Astrocyte (in vitro differentiated cells and primary cell): ENCODE measurements around the gene NUP62. TPM values are rescaled to one million over a fixed set of nuclear protein-coding genes. Genes with fewer than 3 reads are reported as not detected.
A peak's percentile ranks its signal among the peaks of the same experiment; 100 is the strongest.

Source experiments
- DNase-seq: peaks from one replicate; pipeline ENCODE4 v3.0.0-alpha.2; 2010; ENCODE audit warnings: low read depth
- FAIRE-seq: peaks from 2 replicates; lab custom pipeline; 2011; peaks lifted over from hg19 to GRCh38; lab: Jason Lieb, UNC
- H2AFZ ChIP-seq: 2 replicates; pipeline ENCODE4 v1.6.0; 2012; ENCODE audit warnings: low read depth, low read length, inconsistent platforms
- H3K27ac ChIP-seq: 2 replicates; pipeline ENCODE4 v1.5.1; 2011; ENCODE audit warnings: low read depth, low read length, inconsistent platforms
- H3K27me3 ChIP-seq: 2 replicates; pipeline ENCODE4 v1.6.0; 2011; ENCODE audit warnings: low read length, inconsistent platforms; ENCODE audit not compliant: insufficient read depth
- H3K36me3 ChIP-seq: 2 replicates; pipeline ENCODE4 v1.5.1; 2011; ENCODE audit warnings: low read length, inconsistent platforms; ENCODE audit not compliant: insufficient read depth
- H3K4me1 ChIP-seq: 2 replicates; pipeline ENCODE4 v1.5.1; 2011; ENCODE audit warnings: low read length, inconsistent platforms; ENCODE audit not compliant: insufficient read depth
- H3K4me2 ChIP-seq: 2 replicates; pipeline ENCODE4 v1.6.0; 2012; ENCODE audit warnings: low read length, inconsistent platforms
- H3K4me3 ChIP-seq: 2 replicates; pipeline ENCODE4 v1.5.1; 2011; ENCODE audit warnings: low read depth, mild to moderate bottlenecking, low read length, inconsistent platforms; ENCODE audit not compliant: insufficient read depth
- H3K79me2 ChIP-seq: 2 replicates; pipeline ENCODE4 v1.6.0; 2012; ENCODE audit warnings: mild to moderate bottlenecking, low read length, inconsistent platforms; ENCODE audit not compliant: insufficient read depth
- H3K9ac ChIP-seq: 2 replicates; pipeline ENCODE4 v1.6.0; 2012; ENCODE audit warnings: mild to moderate bottlenecking, low read length, inconsistent platforms
- H3K9me3 ChIP-seq: 2 replicates; pipeline ENCODE4 v1.5.1; 2012; ENCODE audit warnings: low read depth, mild to moderate bottlenecking, low read length, inconsistent platforms; ENCODE audit not compliant: insufficient read depth
- H4K20me1 ChIP-seq: 2 replicates; pipeline ENCODE4 v1.6.0; 2012; ENCODE audit warnings: low read length, inconsistent platforms; ENCODE audit not compliant: insufficient read depth
- H3K27ac Mint-ChIP-seq: one replicate; pipeline ENCODE4 v1.8.0; 2021; ENCODE audit warnings: mild to moderate bottlenecking, mixed read lengths; ENCODE audit not compliant: unreplicated experiment
- H3K27me3 Mint-ChIP-seq: one replicate; pipeline ENCODE4 v1.8.0; 2021; ENCODE audit warnings: low read depth, mixed read lengths; ENCODE audit not compliant: unreplicated experiment
- H3K36me3 Mint-ChIP-seq: one replicate; pipeline ENCODE4 v1.8.0; 2021; ENCODE audit warnings: low read depth, mixed read lengths; ENCODE audit not compliant: unreplicated experiment
- H3K4me1 Mint-ChIP-seq: one replicate; pipeline ENCODE4 v1.8.0; 2021; ENCODE audit warnings: low read depth, mixed read lengths; ENCODE audit not compliant: unreplicated experiment
- H3K4me3 Mint-ChIP-seq: one replicate; pipeline ENCODE4 v1.8.0; 2021; ENCODE audit warnings: mild to moderate bottlenecking, moderate library complexity, mixed read lengths; ENCODE audit not compliant: unreplicated experiment
- H3K9me3 Mint-ChIP-seq: one replicate; pipeline ENCODE4 v1.8.0; 2021; ENCODE audit warnings: mild to moderate bottlenecking, mixed read lengths; ENCODE audit not compliant: unreplicated experiment
- EZH2 ChIP-seq: IDR thresholded peaks from 2 replicates; pipeline ENCODE4 v1.6.1; 2012; ENCODE audit warnings: mild to moderate bottlenecking, low read length, inconsistent platforms; ENCODE audit not compliant: insufficient read depth
- total RNA-seq: library from RNA; stranded (reverse); gene quantifications from 2 replicates; pipeline ENCODE4 v1.2.1, GENCODE V29; 2021
- TF ChIP-seq, protein P1 (sequence below): IDR thresholded peaks from 2 replicates; pipeline ENCODE4 v1.5.1; 2011; ENCODE audit warnings: low read depth, mild to moderate bottlenecking, inconsistent platforms, low read length, moderate library complexity; ENCODE audit not compliant: insufficient read depth

NUP62 gene
- total RNA-seq, 1 donor from 2014 or later, result 49.5 TPM

DNA sequence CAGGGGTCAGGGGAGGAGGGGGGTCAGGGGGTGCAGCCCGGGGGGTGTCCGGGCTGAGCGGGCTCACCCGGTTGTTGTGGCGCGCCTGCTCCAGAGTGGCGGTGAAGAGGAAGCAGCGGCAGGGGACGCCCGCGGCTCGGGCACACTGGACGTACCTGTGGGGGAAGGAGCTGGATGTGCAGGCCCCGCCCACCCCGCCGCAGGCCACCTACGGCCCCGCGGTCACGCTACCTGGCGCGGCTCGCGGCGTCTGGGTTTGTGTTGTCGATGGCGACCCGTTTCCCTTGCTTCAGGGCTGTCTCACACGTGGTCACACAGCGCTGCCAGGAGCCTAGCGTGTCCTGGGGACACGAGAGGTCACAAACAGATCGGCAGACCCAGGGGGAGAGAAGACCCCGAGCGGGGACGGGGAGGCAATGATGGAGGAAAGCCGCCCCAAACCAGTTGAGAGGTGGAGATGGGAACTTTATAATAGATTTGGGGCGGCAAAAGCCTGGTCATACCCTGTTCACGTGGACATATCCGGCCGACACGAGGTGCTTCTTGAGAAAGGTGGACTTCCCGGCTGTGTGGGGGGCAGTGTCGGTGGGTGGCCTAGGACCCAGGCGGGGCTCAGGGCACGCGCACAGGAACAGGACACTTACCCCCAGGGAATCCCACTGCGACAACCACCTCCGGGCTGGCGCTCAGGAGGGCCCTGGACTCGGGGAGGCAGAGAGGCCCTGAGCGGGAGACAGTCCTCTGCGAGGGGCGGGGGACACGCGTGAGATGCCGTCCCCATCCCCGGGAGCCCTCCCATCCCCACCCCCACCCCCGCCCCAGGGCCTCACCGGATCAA is 67.5 kb downstream of the NUP62 start:
- no peaks in the 10 kb centered on the region for H3K9me3 ChIP-seq
- peaks cover 52% of the 10 kb centered on the region for H3K79me2 ChIP-seq
- no peak overlapping the region for H3K4me2 ChIP-seq
- Mint-ChIP-seq H3K36me3 (peaks cover 15% of the 10 kb centered on the region), H3K9me3 (no peaks in the 10 kb centered on the region), H3K4me3 (no peak overlapping the region), H3K27me3 (no peaks in the 10 kb centered on the region), H3K27ac (no peak overlapping the region), H3K4me1 (peaks cover 15% of the 10 kb centered on the region)
- H4K20me1 ChIP-seq, result peaks cover 62% of the 10 kb centered on the region
- no peak overlapping the region for H3K4me3 ChIP-seq
- H3K4me1 ChIP-seq, result peaks cover 46% of the 10 kb centered on the region
- peaks cover 16% of the 10 kb centered on the region for H3K36me3 ChIP-seq
- DNase-seq, result no peak
- H3K9ac ChIP-seq, result no peak overlapping the region
- no peak for TF ChIP-seq EZH2
- TF ChIP-seq, protein P1, sequence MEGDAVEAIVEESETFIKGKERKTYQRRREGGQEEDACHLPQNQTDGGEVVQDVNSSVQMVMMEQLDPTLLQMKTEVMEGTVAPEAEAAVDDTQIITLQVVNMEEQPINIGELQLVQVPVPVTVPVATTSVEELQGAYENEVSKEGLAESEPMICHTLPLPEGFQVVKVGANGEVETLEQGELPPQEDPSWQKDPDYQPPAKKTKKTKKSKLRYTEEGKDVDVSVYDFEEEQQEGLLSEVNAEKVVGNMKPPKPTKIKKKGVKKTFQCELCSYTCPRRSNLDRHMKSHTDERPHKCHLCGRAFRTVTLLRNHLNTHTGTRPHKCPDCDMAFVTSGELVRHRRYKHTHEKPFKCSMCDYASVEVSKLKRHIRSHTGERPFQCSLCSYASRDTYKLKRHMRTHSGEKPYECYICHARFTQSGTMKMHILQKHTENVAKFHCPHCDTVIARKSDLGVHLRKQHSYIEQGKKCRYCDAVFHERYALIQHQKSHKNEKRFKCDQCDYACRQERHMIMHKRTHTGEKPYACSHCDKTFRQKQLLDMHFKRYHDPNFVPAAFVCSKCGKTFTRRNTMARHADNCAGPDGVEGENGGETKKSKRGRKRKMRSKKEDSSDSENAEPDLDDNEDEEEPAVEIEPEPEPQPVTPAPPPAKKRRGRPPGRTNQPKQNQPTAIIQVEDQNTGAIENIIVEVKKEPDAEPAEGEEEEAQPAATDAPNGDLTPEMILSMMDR, result no peak
- H2AFZ ChIP-seq, result no peak overlapping the region
- no peaks in the 10 kb centered on the region for H3K27me3 ChIP-seq
- no peak overlapping the region for H3K27ac ChIP-seq
- no peak for FAIRE-seq

DNA sequence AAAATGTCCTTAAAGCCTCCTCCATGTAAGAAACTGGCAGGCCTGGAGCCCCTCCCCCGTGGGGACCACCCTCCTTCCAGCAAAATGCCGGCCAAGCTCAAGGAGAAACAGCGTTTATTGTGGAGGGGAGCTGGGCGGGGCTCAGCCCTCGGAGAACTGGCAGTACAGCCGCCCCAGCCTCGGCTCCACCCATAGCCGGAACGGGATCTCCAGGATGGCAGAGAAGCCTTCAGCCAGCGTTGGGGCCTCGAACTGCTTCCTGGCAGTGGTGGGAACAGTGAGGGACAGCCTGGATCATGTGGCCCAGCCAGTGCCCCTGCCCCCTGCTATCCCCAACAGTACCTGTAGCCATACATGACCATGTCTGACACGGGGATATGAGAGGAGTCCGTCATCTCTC is 68.2 kb downstream of the NUP62 start:
- DNase-seq, result no peak
- Mint-ChIP-seq H3K36me3 (peaks cover 15% of the 10 kb centered on the region), H3K27me3 (no peaks in the 10 kb centered on the region), H3K27ac (no peak overlapping the region), H3K4me3 (no peak overlapping the region), H3K4me1 (peaks cover 12% of the 10 kb centered on the region), H3K9me3 (no peaks in the 10 kb centered on the region)
- Histone ChIP-seq H3K4me3 (no peak overlapping the region), H3K27ac (peak overlapping the region; percentile 14), H3K27me3 (no peaks in the 10 kb centered on the region), H3K36me3 (peaks cover 16% of the 10 kb centered on the region), H4K20me1 (peaks cover 67% of the 10 kb centered on the region), H3K9me3 (no peaks in the 10 kb centered on the region), H3K4me2 (no peak overlapping the region), H3K4me1 (peaks cover 40% of the 10 kb centered on the region), H3K9ac (no peak overlapping the region), H3K79me2 (peaks cover 45% of the 10 kb centered on the region), H2AFZ (no peak overlapping the region)
- FAIRE-seq, result no peak
- TF ChIP-seq, protein P1, result no peak
- TF ChIP-seq EZH2, result no peak
